Neural progenitor cell (in vitro differentiated cells): ENCODE measurements around the gene RRM1.

Source experiments
- EZH2 ChIP-seq: fragments of 200-600 bp; sonication (generic); IDR thresholded peaks from 2 replicates; pipeline ENCODE4 v1.6.1; 2017; ENCODE audit warnings: antibody characterized with exemption, mild to moderate bottlenecking, moderate library complexity
- EZH2phosphoT487 ChIP-seq: fragments of 200-600 bp; sonication (generic); IDR thresholded peaks from 2 replicates; pipeline ENCODE4 v1.6.1; 2017; ENCODE audit warnings: antibody characterized with exemption
- TF ChIP-seq, protein P1 (sequence below): fragments of 200-600 bp; sonication (generic); IDR thresholded peaks from 2 replicates; pipeline ENCODE4 v1.5.1; 2017; ENCODE audit warnings: antibody characterized with exemption, mild to moderate bottlenecking

DNA sequence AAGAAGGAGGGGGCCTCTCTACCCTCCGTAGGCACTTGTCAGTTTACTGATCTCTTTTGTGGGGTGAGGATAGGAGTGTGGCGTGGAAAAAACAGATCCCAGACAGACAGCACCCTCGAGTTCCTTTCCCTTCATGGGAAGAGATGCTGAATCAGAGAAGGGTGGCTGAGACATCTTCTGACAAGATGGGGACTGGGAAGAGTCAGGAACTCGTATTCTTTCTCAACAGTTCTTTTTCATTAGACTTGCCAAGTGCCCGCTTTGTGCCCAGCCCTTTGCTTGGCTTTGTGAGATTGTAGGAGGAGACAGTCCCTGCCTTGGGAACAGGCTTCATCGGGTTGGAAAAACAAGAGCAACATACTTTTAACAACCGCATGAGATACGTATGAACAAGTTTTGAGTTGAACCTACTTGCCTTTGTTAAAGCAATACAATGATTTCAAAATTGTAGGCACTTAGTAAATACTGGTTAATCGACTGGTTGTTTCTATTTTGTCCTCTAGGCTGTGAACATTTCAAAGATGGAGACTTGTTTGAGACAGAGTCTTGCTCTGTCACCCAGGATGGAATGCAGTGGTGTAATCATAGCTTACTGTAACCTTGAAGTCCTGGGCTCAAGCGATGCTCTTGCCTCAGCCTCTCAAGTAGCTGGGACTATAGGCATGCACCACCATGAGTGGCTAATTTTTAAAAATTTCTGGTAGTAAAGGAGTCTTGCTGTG lies 1.1 kb downstream of the RRM1 start:
- TF ChIP-seq, protein P1, sequence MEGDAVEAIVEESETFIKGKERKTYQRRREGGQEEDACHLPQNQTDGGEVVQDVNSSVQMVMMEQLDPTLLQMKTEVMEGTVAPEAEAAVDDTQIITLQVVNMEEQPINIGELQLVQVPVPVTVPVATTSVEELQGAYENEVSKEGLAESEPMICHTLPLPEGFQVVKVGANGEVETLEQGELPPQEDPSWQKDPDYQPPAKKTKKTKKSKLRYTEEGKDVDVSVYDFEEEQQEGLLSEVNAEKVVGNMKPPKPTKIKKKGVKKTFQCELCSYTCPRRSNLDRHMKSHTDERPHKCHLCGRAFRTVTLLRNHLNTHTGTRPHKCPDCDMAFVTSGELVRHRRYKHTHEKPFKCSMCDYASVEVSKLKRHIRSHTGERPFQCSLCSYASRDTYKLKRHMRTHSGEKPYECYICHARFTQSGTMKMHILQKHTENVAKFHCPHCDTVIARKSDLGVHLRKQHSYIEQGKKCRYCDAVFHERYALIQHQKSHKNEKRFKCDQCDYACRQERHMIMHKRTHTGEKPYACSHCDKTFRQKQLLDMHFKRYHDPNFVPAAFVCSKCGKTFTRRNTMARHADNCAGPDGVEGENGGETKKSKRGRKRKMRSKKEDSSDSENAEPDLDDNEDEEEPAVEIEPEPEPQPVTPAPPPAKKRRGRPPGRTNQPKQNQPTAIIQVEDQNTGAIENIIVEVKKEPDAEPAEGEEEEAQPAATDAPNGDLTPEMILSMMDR, result no peak
- TF ChIP-seq EZH2phosphoT487, result no peak
- no peak for TF ChIP-seq EZH2
